SK-N-SH treated with all-trans-retinoic acid at 6 μM for 48 hours (cell line): ENCODE data around the gene LPCAT3.

Experiments used
- ARNTL ChIP-seq: fragments of 450-650 bp; formaldehyde crosslinking; IDR thresholded peaks from 2 replicates; pipeline ENCODE4 v1.5.0; 2020; ENCODE audit warnings: low read depth, mild to moderate bottlenecking, moderate library complexity, borderline replicate concordance
- BACH2 ChIP-seq: fragments of 250-450 bp; sonication (Bioruptor Pico); IDR thresholded peaks from 2 replicates; pipeline ENCODE4 v1.9.0; 2021; ENCODE audit warnings: mild to moderate bottlenecking, borderline replicate concordance
- CREB5 ChIP-seq: fragments of 250-450 bp; sonication (Bioruptor Pico); IDR thresholded peaks from 2 replicates; pipeline ENCODE4 v1.5.1; 2020; ENCODE audit warnings: low read depth, mild to moderate bottlenecking, moderate library complexity
- CSDC2 ChIP-seq: fragments of 250-450 bp; sonication (Bioruptor Pico); IDR thresholded peaks from 2 replicates; pipeline ENCODE4 v1.5.0; 2020; ENCODE audit warnings: mild to moderate bottlenecking, moderate library complexity
- OSR1 ChIP-seq: fragments of 250-450 bp; sonication (Bioruptor Pico); IDR thresholded peaks from 2 replicates; pipeline ENCODE4 v1.8.0; 2022; ENCODE audit warnings: moderate library complexity, mild to moderate bottlenecking, inconsistent platforms
- PPARA ChIP-seq: fragments of 250-450 bp; sonication (Bioruptor Pico); IDR thresholded peaks from 2 replicates; pipeline ENCODE4 v1.5.0; 2020; ENCODE audit warnings: mild to moderate bottlenecking, borderline replicate concordance
- ZC3H10 ChIP-seq: fragments of 250-450 bp; sonication (Bioruptor Pico); IDR thresholded peaks from 2 replicates; pipeline ENCODE4 v1.5.1; 2021; ENCODE audit warnings: mild to moderate bottlenecking, moderate library complexity
- ZFP3 ChIP-seq: fragments of 250-450 bp; sonication (Bioruptor Pico); IDR thresholded peaks from 2 replicates; pipeline ENCODE4 v1.5.0; 2020; ENCODE audit warnings: mild to moderate bottlenecking, moderate library complexity
- ZNF8 ChIP-seq: fragments of 450-650 bp; formaldehyde crosslinking; IDR thresholded peaks from 2 replicates; pipeline ENCODE4 v1.5.0; 2020; ENCODE audit warnings: mild to moderate bottlenecking, moderate library complexity

GRCh38 chr12:7004287-7004803 is 13.9 kb downstream of the LPCAT3 start:
- TF ChIP-seq CREB5 (no peak), CSDC2 (CRISPR knock-in tag) (no peak), ZNF8 (CRISPR knock-in tag) (no peak), ARNTL (CRISPR knock-in tag) (no peak), ZC3H10 (no peak), OSR1 (CRISPR knock-in tag) (no peak), BACH2 (CRISPR knock-in tag) (no peak), PPARA (CRISPR knock-in tag) (no peak), ZFP3 (no peak)
